Osteocyte (in vitro differentiated cells): Measurements from ENCODE around the gene ZFYVE19. TPM values are rescaled to one million over a fixed set of nuclear protein-coding genes. Genes with fewer than 3 reads are reported as not detected.

Experiments used
- DNase-seq: peaks from one replicate; pipeline ENCODE4 v3.0.0; 2021; ENCODE audit warnings: mixed read lengths; ENCODE audit not compliant: unreplicated experiment; ENCODE audit errors: extremely low spot score
- H3K27ac Mint-ChIP-seq: one replicate; pipeline ENCODE4 v1.8.0; 2021; ENCODE audit warnings: mild to moderate bottlenecking, mixed read lengths; ENCODE audit not compliant: unreplicated experiment
- H3K27me3 Mint-ChIP-seq: one replicate; pipeline ENCODE4 v1.8.0; 2021; ENCODE audit warnings: mixed read lengths; ENCODE audit not compliant: unreplicated experiment
- H3K36me3 Mint-ChIP-seq: one replicate; pipeline ENCODE4 v1.8.0; 2021; ENCODE audit warnings: mixed read lengths; ENCODE audit not compliant: unreplicated experiment
- H3K4me1 Mint-ChIP-seq: one replicate; pipeline ENCODE4 v1.8.0; 2021; ENCODE audit warnings: mixed read lengths; ENCODE audit not compliant: unreplicated experiment
- H3K4me3 Mint-ChIP-seq: one replicate; pipeline ENCODE4 v1.8.0; 2021; ENCODE audit warnings: mild to moderate bottlenecking, moderate library complexity, mixed read lengths; ENCODE audit not compliant: unreplicated experiment
- H3K9me3 Mint-ChIP-seq: one replicate; pipeline ENCODE4 v1.8.0; 2021; ENCODE audit warnings: mixed read lengths; ENCODE audit not compliant: unreplicated experiment
- total RNA-seq: library from RNA; stranded (reverse); gene quantifications from 2 replicates; pipeline ENCODE4 v1.2.1, GENCODE V29; 2021
- TF ChIP-seq, protein P1 (sequence below): fragments of 200-600 bp; sonication (generic); IDR thresholded peaks from 2 replicates; pipeline ENCODE4 v1.5.0; 2021; ENCODE audit warnings: antibody characterized with exemption, mild to moderate bottlenecking, moderate library complexity

ZFYVE19 gene
- total RNA-seq, 1 donor from 2014 or later: 21.1 TPM

DNA sequence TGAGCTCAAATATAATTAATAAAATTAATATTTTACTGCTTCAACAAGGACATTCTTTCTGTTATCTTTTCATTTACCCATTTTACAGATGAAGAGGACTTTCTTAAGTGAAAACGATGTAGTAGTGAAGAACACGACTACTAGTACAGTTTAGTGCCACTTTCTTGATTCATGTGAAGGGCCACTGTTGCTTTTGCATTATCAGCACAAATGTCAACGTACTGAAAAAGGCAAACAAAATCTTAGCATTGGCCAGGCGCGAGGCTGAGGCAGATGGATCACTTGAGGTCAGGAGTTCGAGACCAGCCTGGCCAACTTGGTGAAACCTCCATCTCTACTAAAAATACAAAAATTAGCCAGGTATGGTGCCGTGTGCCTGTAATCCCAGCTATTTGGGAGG, 12.2 kb downstream of the ZFYVE19 start:
- no peak overlapping the region for H3K27ac Mint-ChIP-seq
- no peak overlapping the region for H3K4me3 Mint-ChIP-seq
- H3K9me3 Mint-ChIP-seq: no peaks in the 10 kb centered on the region
- peaks cover 7% of the 10 kb centered on the region for H3K36me3 Mint-ChIP-seq
- TF ChIP-seq, protein P1, sequence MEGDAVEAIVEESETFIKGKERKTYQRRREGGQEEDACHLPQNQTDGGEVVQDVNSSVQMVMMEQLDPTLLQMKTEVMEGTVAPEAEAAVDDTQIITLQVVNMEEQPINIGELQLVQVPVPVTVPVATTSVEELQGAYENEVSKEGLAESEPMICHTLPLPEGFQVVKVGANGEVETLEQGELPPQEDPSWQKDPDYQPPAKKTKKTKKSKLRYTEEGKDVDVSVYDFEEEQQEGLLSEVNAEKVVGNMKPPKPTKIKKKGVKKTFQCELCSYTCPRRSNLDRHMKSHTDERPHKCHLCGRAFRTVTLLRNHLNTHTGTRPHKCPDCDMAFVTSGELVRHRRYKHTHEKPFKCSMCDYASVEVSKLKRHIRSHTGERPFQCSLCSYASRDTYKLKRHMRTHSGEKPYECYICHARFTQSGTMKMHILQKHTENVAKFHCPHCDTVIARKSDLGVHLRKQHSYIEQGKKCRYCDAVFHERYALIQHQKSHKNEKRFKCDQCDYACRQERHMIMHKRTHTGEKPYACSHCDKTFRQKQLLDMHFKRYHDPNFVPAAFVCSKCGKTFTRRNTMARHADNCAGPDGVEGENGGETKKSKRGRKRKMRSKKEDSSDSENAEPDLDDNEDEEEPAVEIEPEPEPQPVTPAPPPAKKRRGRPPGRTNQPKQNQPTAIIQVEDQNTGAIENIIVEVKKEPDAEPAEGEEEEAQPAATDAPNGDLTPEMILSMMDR: no peak
- H3K4me1 Mint-ChIP-seq: peaks cover 2% of the 10 kb centered on the region
- no peak for DNase-seq
- peaks cover 2% of the 10 kb centered on the region for H3K27me3 Mint-ChIP-seq

DNA sequence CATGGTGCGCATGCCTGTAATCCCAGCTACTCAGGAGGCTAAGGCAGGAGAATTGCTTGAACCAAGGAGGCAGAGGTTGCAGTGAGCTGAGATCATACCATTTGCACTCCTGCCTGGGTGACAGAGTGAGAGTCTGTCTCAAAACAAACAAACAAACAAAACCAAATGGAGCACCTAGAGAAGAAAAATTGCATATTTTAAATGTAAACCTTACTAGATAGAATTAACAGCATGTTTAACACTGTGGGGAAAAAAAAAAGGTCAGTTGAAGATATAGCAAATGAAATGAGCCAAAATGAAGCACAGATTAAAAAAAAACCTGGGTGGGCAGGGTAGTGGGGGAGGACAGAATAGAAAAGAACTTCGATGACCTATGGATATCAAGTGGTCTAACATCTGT, 14.3 kb downstream of the ZFYVE19 start:
- H3K4me1 Mint-ChIP-seq: peaks cover 2% of the 10 kb centered on the region
- no peaks in the 10 kb centered on the region for H3K9me3 Mint-ChIP-seq
- no peaks in the 10 kb centered on the region for H3K36me3 Mint-ChIP-seq
- peaks cover 2% of the 10 kb centered on the region for H3K27me3 Mint-ChIP-seq
- no peak overlapping the region for H3K27ac Mint-ChIP-seq
- DNase-seq: no peak
- TF ChIP-seq, protein P1: no peak
- H3K4me3 Mint-ChIP-seq: no peak overlapping the region

DNA sequence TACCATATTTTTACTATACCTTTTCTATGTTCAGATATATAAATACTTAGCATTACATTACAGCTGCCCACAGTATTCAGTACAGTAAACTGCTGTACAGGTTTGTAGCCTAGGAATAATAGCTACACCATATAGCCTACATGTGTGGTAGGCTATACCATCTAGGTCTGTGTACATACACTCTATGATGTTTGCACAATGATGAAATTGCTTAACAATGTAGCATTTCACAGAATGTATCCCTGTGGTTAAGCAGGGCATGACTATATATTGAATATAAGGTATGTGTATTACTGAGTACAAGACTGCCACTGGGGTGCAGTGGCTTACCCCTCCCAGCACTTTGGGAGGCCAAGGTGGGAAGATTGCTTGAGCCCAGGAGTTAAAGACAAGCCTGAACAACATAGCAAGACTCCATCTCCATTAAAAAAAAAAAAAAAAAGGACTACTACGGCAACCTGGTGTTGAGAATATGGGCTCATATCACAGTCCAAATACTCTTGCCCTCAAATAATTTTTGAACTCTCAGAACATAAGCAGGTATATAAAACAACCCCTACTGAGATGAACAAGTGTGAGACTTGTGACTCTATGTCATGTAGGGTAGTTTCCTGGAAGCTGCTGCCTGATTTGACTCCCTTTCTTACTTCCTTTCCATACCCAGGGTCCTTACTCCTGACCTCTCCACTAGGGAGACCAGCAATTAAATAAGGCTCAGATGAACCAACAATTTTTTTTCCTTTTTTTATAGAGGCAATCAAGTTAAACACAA, 16.9 kb downstream of the ZFYVE19 start:
- Mint-ChIP-seq H3K9me3 (no peaks in the 10 kb centered on the region), H3K36me3 (no peaks in the 10 kb centered on the region), H3K27me3 (peaks cover 10% of the 10 kb centered on the region), H3K27ac (no peak overlapping the region), H3K4me3 (no peak overlapping the region), H3K4me1 (peaks cover 2% of the 10 kb centered on the region)
- DNase-seq: no peak
- TF ChIP-seq, protein P1: no peak

DNA sequence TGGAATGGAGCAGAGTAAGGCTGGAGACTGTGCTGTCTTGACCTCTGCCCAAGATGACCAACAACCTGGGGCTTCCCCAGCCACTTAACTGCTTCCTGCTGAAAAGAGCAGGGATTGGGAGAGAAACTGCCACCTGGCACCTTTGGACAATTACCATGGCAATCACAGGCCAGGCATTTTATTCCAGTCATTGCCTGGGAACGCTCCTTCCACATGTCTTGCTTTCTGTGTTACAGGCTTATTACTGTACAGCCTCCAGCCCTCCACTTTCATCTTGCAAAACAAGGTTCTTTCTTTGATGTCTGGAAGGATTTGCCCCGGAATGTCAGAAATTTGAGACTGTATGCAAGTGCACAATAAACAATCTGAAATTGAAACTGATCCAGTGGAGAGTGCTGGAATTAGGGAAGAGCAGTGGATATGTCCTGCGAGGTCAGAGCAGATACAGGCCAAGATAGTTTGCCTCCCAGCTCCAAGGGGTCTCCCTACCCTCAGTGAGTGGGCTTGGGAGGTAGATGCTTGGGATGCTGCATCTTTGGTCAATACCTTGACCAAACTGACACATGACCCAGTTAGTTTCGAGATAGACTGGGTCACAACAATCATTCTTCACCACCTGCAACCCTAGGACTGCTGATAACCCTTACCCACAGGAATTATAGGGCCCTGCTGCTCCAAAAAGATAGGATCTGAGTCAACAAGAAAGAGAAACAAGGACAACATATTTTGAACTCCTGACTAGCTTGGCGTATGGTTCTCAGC, 19.0 kb downstream of the ZFYVE19 start:
- Mint-ChIP-seq H3K36me3 (no peaks in the 10 kb centered on the region), H3K9me3 (no peaks in the 10 kb centered on the region), H3K4me3 (no peak overlapping the region), H3K4me1 (peaks cover 2% of the 10 kb centered on the region), H3K27ac (no peak overlapping the region), H3K27me3 (peaks cover 10% of the 10 kb centered on the region)
- no peak for DNase-seq
- TF ChIP-seq, protein P1: no peak

DNA sequence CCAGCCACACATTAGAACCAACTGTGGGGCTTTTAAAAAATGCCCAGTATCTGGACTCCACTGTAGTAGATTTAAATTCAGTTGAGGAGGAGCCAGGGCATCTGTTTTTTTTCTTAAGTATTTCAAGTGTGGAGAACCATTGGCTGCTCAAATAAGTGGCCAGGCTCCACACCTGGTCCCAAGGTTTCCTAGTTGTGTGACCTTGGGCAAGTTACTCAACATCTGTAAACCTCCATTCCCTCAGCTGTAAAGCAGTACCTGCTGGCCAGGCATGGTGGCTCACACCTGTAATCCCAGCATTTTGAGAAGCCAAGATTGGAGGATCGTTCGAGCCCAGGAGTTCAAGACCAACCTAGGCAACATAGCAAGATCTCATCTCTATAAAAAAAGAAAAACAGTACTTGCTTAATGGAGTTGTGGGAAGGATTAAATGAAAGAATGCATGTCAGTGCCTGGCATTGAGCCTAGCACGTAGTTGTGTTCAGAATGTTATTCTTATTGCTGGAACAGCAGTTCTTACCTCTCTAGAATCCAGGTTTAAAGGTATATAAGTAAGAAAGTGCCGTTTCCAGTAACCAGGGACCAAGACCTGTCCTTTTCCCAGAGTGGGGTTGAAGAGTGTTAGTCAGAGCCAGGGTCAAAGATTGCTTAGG, 19.7 kb downstream of the ZFYVE19 start:
- TF ChIP-seq, protein P1: no peak
- no peak overlapping the region for H3K27ac Mint-ChIP-seq
- H3K9me3 Mint-ChIP-seq: no peaks in the 10 kb centered on the region
- DNase-seq: no peak
- no peaks in the 10 kb centered on the region for H3K36me3 Mint-ChIP-seq
- H3K27me3 Mint-ChIP-seq: peaks cover 10% of the 10 kb centered on the region
- H3K4me1 Mint-ChIP-seq: peaks cover 2% of the 10 kb centered on the region
- no peak overlapping the region for H3K4me3 Mint-ChIP-seq
